ENCODE data around the gene GLIPR1L2.

Gene GLIPR1L2

DNA sequence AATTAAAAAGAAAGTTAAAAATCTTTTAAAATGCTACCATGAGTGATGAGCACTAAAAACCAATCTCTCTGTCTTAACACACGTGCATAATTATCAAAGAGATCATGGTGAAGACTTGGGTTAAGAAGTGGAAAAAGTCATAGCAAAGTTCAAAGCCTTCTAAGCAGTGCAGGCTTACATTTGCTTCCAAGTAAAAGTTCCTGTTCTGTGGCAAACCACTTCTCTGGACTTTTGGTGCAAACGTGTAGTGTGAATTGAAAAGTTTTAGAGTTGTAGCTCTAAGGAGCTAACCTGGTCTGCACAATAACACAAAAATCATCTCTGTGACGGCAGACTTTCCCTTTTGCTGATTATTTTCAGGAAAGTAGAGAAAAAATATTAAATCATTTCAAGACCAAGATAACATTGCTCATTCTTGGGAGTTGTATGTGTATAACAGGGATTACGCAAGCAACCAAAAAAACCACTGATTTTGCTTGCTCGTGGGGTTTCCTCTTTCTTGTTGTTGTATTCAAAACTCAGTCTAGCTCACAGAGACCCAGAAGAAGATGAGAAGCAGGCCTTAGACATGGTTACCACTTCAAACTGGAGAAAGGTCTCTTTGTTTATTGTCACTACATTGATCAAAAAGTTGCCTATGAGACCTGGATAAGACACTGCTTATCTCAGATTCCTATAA lies 87.4 kb downstream of the GLIPR1L2 start:
- no peak for DNase-seq (ENCODE audit: low spot score)

DNA sequence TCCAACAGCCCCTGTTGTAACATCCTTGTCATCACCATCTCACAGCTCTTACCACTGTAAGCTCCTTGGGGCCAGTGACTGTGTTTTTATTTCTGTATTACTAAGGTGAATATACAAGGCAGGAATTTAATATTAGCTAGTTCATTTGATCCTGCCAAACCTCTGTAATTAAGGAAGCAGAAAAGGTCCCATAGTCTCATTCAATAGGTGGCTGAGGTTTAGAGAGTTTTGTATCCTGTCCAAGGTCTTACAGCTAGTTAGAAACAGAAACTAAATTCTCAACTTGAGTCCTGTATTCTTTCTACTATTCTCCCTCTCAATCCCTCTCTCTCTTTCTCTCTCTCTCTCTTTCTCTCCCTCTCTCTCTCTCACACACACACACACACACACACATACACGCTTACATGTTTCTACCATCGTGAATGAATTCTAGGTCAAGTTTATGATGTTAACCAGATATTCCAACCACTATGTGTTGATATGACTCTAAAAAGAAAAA lies 89.1 kb downstream of the GLIPR1L2 start:
- DNase-seq (ENCODE audit: low spot score): no peak

- DNase-seq (ENCODE audit: low spot score): no peak
Observed at GRCh38 chr12:75480469-75480949, 89.6 kb downstream of the GLIPR1L2 start, which contains the start of gene GLIPR1. Gene GLIPR1 (plus strand): TSS chr12:75480755. CDS start chr12:75480881, 126 bp downstream.

DNA sequence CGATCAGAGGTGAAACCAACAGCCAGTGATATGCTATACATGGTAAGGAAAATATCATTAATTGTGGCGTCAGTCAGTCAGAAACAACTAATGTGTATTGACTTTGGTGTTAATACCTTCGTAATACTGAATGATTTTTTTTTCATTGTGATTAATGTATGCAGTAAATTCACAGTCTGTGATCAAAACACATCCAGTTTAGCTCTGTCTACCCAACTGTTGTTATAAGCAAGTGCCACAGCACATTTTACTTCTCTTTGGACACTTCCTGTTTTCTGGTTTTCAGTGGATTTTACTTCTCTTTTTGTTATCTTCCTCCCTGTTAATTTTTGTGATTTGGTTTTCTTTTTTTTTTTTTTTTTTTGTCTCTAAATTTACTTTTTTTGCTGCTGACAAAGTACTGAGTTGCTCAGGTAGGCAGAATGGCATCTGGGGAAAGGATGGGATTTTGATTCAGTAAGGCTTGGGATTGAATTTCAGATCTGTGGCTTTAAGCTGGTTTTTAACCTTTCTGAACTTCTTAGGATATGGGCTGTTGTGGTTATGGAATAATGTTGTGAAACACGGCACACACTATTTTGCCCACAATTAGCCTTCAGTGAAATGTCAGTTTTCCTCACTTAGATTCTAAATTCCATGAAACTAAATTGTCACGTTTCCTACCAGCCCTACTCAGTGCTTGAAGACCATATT lies 90.3 kb downstream of the GLIPR1L2 start:
- DNase-seq (ENCODE audit: low spot score): no peak

DNA sequence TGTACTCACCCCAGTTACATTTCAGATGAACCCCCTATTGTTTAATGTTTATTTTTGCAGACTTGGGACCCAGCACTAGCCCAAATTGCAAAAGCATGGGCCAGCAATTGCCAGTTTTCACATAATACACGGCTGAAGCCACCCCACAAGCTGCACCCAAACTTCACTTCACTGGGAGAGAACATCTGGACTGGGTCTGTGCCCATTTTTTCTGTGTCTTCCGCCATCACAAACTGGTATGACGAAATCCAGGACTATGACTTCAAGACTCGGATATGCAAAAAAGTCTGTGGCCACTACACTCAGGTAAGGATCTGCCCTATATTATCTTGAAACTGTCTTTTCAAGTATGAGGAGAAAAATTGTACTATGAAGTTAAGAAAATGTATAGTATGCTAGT lies 90.9 kb downstream of the GLIPR1L2 start:
- DNase-seq (ENCODE audit: low spot score): no peak
